Dermis blood vessel endothelial cell (primary cell): Measurements from ENCODE around the gene KRT26. TPM values are rescaled to one million over a fixed set of nuclear protein-coding genes. Genes with fewer than 3 reads are reported as not detected.
"Not testable (repeated sequence)": the region's sequence is repeated elsewhere in the genome, so short reads cannot be mapped to it uniquely, and the experiment has no call there.

ENCODE experiments used
- DNase-seq: peaks from one replicate; pipeline ENCODE4 v3.0.0; 2010
- total RNA-seq: library from RNA; depleted of rRNA; stranded (reverse); fragments of >200 nt; gene quantifications from 2 replicates; pipeline ENCODE4 v1.2.3, GENCODE V29; 2014

Gene KRT26
- total RNA-seq, 1 donor from 2014 or later, result not detected

GRCh38 chr17:40794466-40794865 lies 22.5 kb upstream of the KRT26 start:
- DNase-seq, result no peak

GRCh38 chr17:40793832-40794231 lies 21.8 kb upstream of the KRT26 start:
- DNase-seq, result no peak

- DNase-seq, result peak; percentile 73
These were observed 19.9 kb upstream of the KRT26 start for GRCh38 chr17:40791787-40792436.

DNA sequence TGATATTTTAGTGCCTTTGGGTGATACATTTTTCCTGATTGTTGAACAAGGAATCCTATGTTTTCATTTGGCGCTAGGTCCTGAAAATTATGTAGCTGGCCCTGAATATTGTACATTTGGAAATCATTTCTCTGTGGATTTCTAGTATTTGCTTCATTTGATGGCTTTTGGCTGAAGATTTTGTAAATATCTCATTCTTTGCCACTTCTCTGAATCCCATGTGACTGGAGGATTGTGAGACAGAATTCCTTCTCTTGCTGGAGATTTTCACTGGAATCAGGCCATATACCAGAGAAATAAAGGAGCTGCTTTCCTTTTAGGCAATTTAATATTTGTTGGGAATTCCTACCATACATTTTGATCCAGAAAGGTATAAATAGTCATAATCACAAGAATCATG lies 19.1 kb upstream of the KRT26 start:
- no peak for DNase-seq

DNA sequence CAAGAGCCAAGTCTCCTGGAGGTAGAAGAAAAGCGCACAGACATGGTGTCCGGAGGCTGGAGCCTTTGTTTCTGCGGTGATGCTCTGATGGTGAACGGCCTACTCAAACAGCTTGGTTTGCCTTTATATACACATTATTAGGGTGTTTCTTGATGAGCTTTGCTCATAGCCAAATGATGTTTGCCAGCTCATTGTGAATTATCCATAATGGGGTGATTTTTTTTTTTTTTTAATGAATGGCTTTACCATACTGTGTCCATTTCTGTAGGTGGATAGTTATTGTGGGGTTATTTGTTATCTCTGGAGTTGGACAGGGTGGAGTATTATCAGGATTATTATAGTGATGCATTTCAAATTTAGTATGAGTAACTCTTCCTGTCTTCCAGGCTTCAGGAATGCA lies 10.4 kb upstream of the KRT26 start, which contains the start of gene KRT27:
Gene KRT27 (minus strand): TSS at position 101 of the 400 bp plus-strand sequence. CDS start 57 bp downstream, at position 44.
- DNase-seq, result no peak

- peak; percentile 6 for DNase-seq
These were observed 7.3 kb upstream of the KRT26 start for GRCh38 chr17:40779181-40779909.

DNA sequence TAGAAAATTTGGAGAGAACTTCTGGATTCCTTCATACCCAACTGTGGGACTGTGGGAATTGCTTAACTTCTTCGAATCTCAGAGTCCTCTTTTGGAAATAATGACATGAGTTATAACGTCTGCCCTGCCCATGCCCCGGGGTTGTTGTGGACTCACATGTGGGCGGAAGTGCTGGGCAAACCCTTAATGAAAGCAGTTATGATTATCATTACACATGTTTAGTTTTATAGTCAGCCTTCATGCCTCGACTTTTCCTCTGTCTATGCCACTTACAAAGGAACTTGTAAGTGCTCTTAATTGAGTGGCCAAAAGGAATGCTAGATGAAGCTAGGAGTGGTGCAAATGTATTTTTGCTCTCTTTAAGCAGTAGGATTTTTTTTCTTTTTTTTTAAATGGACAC lies 6.5 kb upstream of the KRT26 start:
- no peak for DNase-seq

- DNase-seq, result no peak
These were observed 6.0 kb upstream of the KRT26 start for GRCh38 chr17:40777971-40778370.

DNA sequence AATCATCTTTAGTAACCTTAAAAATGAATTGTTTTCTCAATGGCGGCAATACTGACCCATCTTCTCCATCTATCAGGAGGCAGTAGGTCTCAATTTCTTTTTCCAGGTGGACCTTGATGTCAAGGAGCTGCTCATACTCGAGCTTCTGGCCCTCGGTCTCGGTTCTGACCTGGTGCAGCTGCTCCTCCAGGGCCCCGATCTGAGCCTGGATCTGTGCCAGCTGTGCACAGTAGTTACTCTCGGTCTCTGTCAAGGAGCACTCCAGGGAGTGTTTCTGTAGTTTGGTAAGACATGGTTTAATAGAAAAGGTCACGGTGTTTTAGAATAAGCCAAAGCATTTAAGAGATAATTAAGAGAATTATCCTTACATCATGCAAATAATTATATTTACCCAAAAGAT lies 5.5 kb upstream of the KRT26 start:
- no peak for DNase-seq

GRCh38 chr17:40775945-40776344 lies 3.9 kb upstream of the KRT26 start:
- no peak for DNase-seq

- no peak for DNase-seq
These were observed 6.3 kb downstream of the KRT26 start for GRCh38 chr17:40765657-40766056.

DNA sequence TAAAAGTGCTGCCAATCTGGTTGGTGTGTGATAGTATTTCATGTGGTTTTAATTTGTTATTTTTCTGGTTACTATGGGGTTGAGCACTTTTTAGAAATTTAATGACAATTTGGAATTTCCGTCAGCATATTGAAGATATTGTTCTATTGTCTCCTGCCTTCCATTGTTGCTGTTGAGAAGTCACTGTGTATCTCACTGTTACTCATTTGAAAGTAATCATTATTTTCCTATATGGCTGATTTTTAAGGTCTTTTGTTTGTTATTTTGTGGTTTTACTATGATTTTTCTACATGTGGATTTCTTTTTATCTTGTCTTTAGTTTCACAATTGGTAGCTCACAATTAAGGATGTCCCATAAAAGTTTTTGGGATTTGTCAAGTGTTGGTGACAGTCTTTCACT lies 8.2 kb downstream of the KRT26 start:
- no peak for DNase-seq

DNA sequence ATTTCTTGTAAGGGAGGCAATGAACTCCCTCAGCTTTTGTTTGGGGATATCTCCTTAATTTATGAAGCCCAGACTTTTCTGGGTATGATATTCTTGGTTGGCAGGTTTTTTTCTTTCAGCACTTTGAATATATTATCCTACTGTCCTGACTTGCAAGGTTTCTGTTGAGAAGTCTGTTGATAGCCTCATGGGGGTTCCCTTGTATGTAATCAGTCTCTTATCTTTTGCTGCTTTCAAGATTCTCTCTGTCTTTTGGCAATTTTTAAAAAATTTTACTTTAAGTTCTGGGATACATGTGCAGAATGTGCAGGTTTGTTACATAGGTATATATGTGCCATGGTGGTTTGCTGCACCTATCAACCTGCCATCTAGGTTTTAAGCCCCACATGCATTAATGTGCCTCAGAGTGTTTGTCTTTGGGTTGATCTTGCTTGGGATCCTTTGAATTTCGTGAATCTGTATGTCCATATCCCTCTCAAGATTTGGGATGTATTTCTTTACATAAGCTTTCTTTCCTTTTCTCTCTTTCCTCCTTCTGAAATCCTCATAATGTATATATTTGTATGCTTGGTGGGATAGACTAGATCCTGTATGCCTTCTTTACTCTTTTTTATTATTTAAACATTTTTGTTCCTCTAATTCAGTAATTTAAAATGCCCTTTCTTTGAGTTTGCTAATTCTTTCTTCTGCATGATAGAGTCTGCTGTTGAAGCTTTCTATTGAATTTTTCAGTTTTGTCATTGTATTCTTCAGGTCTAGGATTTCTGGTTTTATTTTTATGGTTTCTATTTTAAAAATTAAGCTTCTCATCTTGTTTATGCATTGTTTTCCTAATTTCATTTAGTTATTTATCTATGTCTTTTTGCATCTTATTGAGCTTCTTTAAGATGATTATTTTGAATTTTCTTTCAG lies 11.6 kb downstream of the KRT26 start:
- DNase-seq, result no peak

DNA sequence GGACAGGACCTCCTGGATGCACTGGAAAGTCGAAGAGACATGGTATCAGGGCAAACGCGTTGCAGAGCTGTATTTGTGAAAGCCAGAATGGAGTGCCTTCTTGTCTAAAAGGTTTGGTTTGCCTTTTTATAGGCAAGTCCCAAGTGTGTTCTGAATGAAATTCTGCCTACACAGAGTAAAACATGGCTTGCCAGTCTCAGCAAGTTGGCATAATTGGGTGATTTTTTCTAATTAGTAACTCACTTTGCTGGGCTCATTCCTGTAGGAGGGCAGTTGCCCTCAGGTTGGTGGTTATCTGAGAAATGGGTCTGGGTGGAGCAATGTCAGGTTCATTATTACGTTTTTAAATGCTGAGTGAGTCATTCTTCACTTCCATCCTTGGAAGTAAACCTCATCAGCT lies 16.8 kb downstream of the KRT26 start, which contains the start of gene KRT25:
Gene KRT25 (minus strand): TSS at position 101 of the 400 bp plus-strand sequence. CDS start 60 bp downstream, at position 41.
- no peak for DNase-seq

DNA sequence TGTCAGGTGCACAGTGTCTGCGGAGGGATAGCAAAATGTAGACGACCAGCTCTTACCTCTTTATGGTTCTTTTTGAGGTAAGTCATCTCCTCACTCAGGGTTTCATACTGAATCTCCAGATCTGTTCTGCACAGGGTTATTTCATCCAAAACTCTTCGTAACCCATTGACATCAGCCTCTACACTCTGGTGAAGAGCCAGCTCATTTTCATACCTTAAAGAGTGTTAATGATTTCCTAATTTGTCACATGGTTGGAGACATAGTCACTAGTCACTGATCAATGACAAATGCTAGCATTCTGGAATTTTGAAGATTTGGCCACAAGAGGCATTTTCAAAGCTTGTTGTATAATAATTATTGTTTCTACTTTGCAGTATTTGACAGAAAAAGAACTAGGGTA lies 18.2 kb downstream of the KRT26 start:
- DNase-seq, result no peak

- no peak for DNase-seq
These were observed 20.9 kb downstream of the KRT26 start for GRCh38 chr17:40751065-40751464.

- no peak for DNase-seq
These were observed 21.6 kb downstream of the KRT26 start for GRCh38 chr17:40750391-40750790.

DNA sequence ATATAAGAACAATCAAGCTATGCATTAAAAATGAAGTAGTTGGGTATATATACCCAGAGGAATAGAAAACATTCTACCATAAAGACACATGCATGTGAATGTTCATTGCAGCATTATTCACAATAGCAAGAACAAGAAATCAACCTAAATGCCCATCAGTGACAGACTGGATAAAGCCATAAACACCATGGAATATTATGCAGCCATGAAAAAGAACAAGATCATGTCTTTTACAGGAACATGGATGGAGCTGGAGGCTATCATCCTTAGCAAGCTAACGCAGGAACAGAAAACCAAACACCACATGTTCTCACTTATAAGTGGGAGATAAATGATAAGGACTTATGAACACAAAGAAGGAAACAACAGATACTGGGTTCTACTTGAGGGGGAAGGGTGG lies 23.3 kb downstream of the KRT26 start:
- not testable (repeated sequence) for DNase-seq

GRCh38 chr17:40738553-40738952 lies 33.4 kb downstream of the KRT26 start:
- no peak for DNase-seq

GRCh38 chr17:40735016-40735415 lies 37.0 kb downstream of the KRT26 start:
- no peak for DNase-seq

DNA sequence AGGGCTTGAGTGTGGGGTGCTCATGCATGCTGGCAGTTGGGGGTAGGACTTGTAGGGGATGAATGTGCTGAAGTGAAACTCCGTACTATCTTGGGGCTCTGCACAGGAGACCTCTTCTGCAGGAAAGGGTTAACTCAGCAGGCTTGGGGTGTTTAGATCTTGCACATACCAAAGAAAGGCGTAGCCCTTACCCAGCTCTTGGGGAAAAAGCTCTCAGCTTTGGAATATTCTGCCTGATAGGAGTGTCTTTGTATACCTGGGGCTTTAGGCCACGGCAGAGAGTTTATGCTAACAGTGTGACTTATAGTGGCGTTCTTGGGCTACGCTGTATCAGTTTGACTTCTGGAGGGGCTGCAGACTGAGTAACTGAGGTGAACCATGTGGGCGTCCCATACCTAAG lies 38.0 kb downstream of the KRT26 start:
- DNase-seq, result no peak

- no peak for DNase-seq
These were observed 41.0 kb downstream of the KRT26 start for GRCh38 chr17:40730970-40731369.
